ENCODE data around the gene CXorf49. TPM values are rescaled to one million over a fixed set of nuclear protein-coding genes. Genes with fewer than 3 reads are reported as not detected.
"Not testable (repeated sequence)": the region's sequence is repeated elsewhere in the genome, so short reads cannot be mapped to it uniquely, and the experiment has no call there.

CXorf49 gene
- total and polyA plus RNA-seq, 10 of the 15 experiments (the other 5 are each of a cell fraction or from before 2014, with no cell fraction given): not detected

- WGBS (ENCODE audit: insufficient coverage, insufficient replicate concordance, low lambda C conversion rate, missing lambda C conversion rate): 90% methylated on average over 19 of the region's 23 CpGs
- H3K4me2 ChIP-seq (ENCODE audit: control insufficient read depth, insufficient read depth); POLR2A ChIA-PET: not testable (repeated sequence)
Observed at GRCh38 chrX:71675636-71676035, 42.4 kb downstream of the CXorf49 start.

GRCh38 chrX:71671938-71672337 is 46.1 kb downstream of the CXorf49 start:
- TF ChIP-seq KAT2A (conservative IDR thresholded peaks at IDR 0.05; ENCODE audit: control insufficient read depth, low read depth, low read length): no peak
- no peak for TF ChIP-seq BACH1 (IDR thresholded peaks at IDR 0.05; ENCODE audit: borderline replicate concordance)
- TF ChIP-seq EP300 (IDR thresholded peaks at IDR 0.05; ENCODE audit: borderline replicate concordance in 1 of 2, control insufficient read depth in 1 of 2, low read depth in 2 of 2, low read length in 2 of 2): no peak
- TF ChIP-seq PML (IDR thresholded peaks at IDR 0.05; ENCODE audit: low read length): no peak
- TF ChIP-seq SIX5 (IDR thresholded peaks at IDR 0.05; ENCODE audit: low read depth, low read length, severe bottlenecking): no peak
- no peak for TF ChIP-seq ELK1 (IDR thresholded peaks at IDR 0.05; ENCODE audit: low read depth, low read length)
- no peak for TF ChIP-seq IKZF1 (conservative IDR thresholded peaks at IDR 0.05)
- TF ChIP-seq HCFC1 (IDR thresholded peaks at IDR 0.05; ENCODE audit: low read length): no peak
- TF ChIP-seq CHD1 (IDR thresholded peaks at IDR 0.05; ENCODE audit: low read depth, low read length): no peak
- no peak for TF ChIP-seq CTCF (IDR thresholded peaks at IDR 0.05 in 2 of 3, conservative IDR thresholded peaks at IDR 0.05 in 1 of 3; ENCODE audit: control insufficient read depth in 2 of 3, extremely low read depth in 1 of 3, insufficient read depth in 1 of 3, low read depth in 3 of 3, low read length in 3 of 3)
- TF ChIP-seq NKRF (conservative IDR thresholded peaks at IDR 0.05): no peak
- Histone ChIP-seq H4K20me1 (ENCODE audit: control insufficient read depth, insufficient read depth) (no peaks in the 10 kb centered on the region), H3K27ac (ENCODE audit: control insufficient read depth, insufficient read depth) (no peak overlapping the region), H2AFZ (ENCODE audit: control insufficient read depth, low read depth, low read length) (no peak overlapping the region), H3K9me3 (replicated peaks; ENCODE audit: control insufficient read depth, insufficient read depth, low read length) (no peaks in the 10 kb centered on the region; the same call in 2 of the 3 replicates), H3K9ac (ENCODE audit: control insufficient read depth, insufficient read depth, low read length) (no peak overlapping the region), H3K79me2 (ENCODE audit: control insufficient read depth, insufficient read depth, low read length) (no peaks in the 10 kb centered on the region), H3K27me3 (replicated peaks in 1 of 2; ENCODE audit: control insufficient read depth in 2 of 2, insufficient read depth in 2 of 2, low read length in 1 of 2) (no peaks in the 10 kb centered on the region; a peak in 1 of 4 replicates), H3K4me2 (ENCODE audit: control insufficient read depth, insufficient read depth) (no peak overlapping the region), H3K36me3 (ENCODE audit: control insufficient read depth in 2 of 2, insufficient read depth in 2 of 2, low read length in 1 of 2) (no peaks in the 10 kb centered on the region), H3K4me1 (ENCODE audit: control insufficient read depth, insufficient read depth, low read length) (peaks cover 6% of the 10 kb centered on the region), H3K4me3 (no peak overlapping the region)
- DNase-seq (ENCODE audit: low read depth, low spot score): no peak
- FAIRE-seq: no peak
- intact Hi-C loops (cut with micrococcal nuclease; ENCODE audit: unreplicated experiment): no loop called here
- POLR2A ChIA-PET: no interaction called here
- no peak for ATAC-seq
- in situ Hi-C loops (cut with MboI): loop anchor here (25.0 kb wide), 2 partner anchors 190 to 885 kb away; no protein-coding TSS in a partner anchor
- RAD21 ChIA-PET (ENCODE audit: unreplicated experiment): no interaction called here
- BruUV-seq (replicated peaks): no TSS peak
- WGBS (ENCODE audit: insufficient coverage, insufficient replicate concordance, low lambda C conversion rate, missing lambda C conversion rate): 69% methylated on average over 11 of the region's 11 CpGs
- CTCF ChIA-PET: no interaction called here
- SMC1A ChIA-PET (ENCODE audit: uncharacterized antibody, unreplicated experiment): no interaction called here

More at GRCh38 chrX:71675636-71676035, 42.4 kb downstream of the CXorf49 start:
- FAIRE-seq; ATAC-seq; H3K27ac ChIP-seq (ENCODE audit: control insufficient read depth, insufficient read depth); DNase-seq (ENCODE audit: low read depth, low spot score); H3K9me3 ChIP-seq (replicated peaks; ENCODE audit: control insufficient read depth, insufficient read depth, low read length); in situ Hi-C loops (cut with MboI); H3K79me2 ChIP-seq (ENCODE audit: control insufficient read depth, insufficient read depth, low read length); CTCF ChIA-PET; SMC1A ChIA-PET (ENCODE audit: uncharacterized antibody, unreplicated experiment); H4K20me1 ChIP-seq (ENCODE audit: control insufficient read depth, insufficient read depth); H3K27me3 ChIP-seq (replicated peaks in 1 of 2; ENCODE audit: control insufficient read depth in 2 of 2, insufficient read depth in 2 of 2, low read length in 1 of 2); intact Hi-C loops (cut with micrococcal nuclease; ENCODE audit: unreplicated experiment); H3K9ac ChIP-seq (ENCODE audit: control insufficient read depth, insufficient read depth, low read length); BruUV-seq (replicated peaks); H3K4me1 ChIP-seq (ENCODE audit: control insufficient read depth, insufficient read depth, low read length); H3K4me3 ChIP-seq; H2AFZ ChIP-seq (ENCODE audit: control insufficient read depth, low read depth, low read length); RAD21 ChIA-PET (ENCODE audit: unreplicated experiment); H3K36me3 ChIP-seq (ENCODE audit: control insufficient read depth in 2 of 2, insufficient read depth in 2 of 2, low read length in 1 of 2): not testable (repeated sequence)
